ENCODE results near the gene PEX19. TPM values are rescaled to one million over a fixed set of nuclear protein-coding genes. Genes with fewer than 3 reads are reported as not detected.

The PEX19 gene
- polyA plus RNA-seq, 1 donor from 2014 or later, result 51.6 TPM

DNA sequence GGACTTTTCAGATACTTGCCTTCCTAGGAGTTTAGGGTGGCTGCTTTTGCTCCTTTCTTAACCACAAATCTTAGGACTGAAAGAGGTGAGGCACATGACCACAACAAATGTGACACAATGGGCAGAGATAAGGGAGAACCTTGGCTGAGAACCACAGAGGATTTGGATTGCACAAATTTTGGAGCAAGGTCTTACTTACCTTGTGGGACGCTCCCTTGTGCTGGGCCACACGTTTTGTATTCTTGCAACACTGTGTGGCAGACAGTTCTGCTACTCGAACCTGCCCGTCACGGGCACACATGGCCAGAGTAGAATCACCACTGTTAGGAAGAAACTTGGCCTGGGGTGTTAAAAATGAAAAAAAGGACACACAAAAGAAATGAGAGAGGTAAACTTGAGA, 46.5 kb downstream of the PEX19 start:
- Histone ChIP-seq H3K79me2 (replicated peaks; ENCODE audit: insufficient read depth, low read length) (peaks cover 9% of the 10 kb centered on the region), H3K36me3 (ENCODE audit: insufficient read depth, low read length) (peaks cover 11% of the 10 kb centered on the region), H3K4me3 (ENCODE audit: low read length) (no peak overlapping the region), H2AFZ (ENCODE audit: low read depth, low read length) (no peak overlapping the region), H4K20me1 (ENCODE audit: insufficient read depth) (no peaks in the 10 kb centered on the region), H3K9ac (ENCODE audit: low read length) (no peak overlapping the region), H3K9me2 (ENCODE audit: insufficient read depth, low read length) (no peaks in the 10 kb centered on the region), H3K4me2 (ENCODE audit: low read length) (no peak overlapping the region), H3K27ac (ENCODE audit: low read length) (no peak overlapping the region), H3K27me3 (ENCODE audit: insufficient read depth, low read depth, low read length) (no peaks in the 10 kb centered on the region), H3K9me3 (ENCODE audit: low read length) (no peaks in the 10 kb centered on the region), H3F3A (ENCODE audit: insufficient read depth, low read length, poor library complexity, severe bottlenecking) (no peaks in the 10 kb centered on the region)
- TF ChIP-seq EP300 (conservative IDR thresholded peaks at IDR 0.05; ENCODE audit: poor library complexity, severe bottlenecking), result no peak
- TF ChIP-seq, protein P1, sequence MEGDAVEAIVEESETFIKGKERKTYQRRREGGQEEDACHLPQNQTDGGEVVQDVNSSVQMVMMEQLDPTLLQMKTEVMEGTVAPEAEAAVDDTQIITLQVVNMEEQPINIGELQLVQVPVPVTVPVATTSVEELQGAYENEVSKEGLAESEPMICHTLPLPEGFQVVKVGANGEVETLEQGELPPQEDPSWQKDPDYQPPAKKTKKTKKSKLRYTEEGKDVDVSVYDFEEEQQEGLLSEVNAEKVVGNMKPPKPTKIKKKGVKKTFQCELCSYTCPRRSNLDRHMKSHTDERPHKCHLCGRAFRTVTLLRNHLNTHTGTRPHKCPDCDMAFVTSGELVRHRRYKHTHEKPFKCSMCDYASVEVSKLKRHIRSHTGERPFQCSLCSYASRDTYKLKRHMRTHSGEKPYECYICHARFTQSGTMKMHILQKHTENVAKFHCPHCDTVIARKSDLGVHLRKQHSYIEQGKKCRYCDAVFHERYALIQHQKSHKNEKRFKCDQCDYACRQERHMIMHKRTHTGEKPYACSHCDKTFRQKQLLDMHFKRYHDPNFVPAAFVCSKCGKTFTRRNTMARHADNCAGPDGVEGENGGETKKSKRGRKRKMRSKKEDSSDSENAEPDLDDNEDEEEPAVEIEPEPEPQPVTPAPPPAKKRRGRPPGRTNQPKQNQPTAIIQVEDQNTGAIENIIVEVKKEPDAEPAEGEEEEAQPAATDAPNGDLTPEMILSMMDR (IDR thresholded peaks at IDR 0.05; ENCODE audit: poor library complexity, severe bottlenecking), result no peak

DNA sequence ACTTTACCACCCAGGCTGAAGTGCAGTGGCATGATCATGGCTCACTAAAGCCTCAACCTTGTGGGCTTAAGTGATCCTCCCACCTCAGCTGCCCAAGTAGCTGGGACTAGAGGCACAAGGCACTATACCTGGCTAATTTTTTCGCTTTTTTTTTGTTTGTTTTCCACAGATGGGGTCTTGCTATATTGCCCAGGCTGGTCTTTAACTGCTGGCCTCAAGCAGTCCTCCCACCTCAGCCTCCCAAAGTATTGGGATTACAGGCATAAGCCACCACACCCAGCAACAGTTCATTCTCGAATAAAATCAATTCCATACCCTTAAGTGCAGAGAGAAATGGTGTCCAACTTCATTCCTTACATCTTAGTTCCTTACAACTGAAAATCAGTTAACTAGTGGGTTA, 47.4 kb downstream of the PEX19 start:
- Histone ChIP-seq H3K27me3 (ENCODE audit: insufficient read depth, low read depth, low read length) (no peaks in the 10 kb centered on the region), H3K9ac (ENCODE audit: low read length) (no peak overlapping the region), H2AFZ (ENCODE audit: low read depth, low read length) (no peak overlapping the region), H3K9me3 (ENCODE audit: low read length) (no peaks in the 10 kb centered on the region), H3K9me2 (ENCODE audit: insufficient read depth, low read length) (no peaks in the 10 kb centered on the region), H3K79me2 (replicated peaks; ENCODE audit: insufficient read depth, low read length) (peaks cover 5% of the 10 kb centered on the region), H3K27ac (ENCODE audit: low read length) (no peak overlapping the region), H3K36me3 (ENCODE audit: insufficient read depth, low read length) (peaks cover 11% of the 10 kb centered on the region), H3F3A (ENCODE audit: insufficient read depth, low read length, poor library complexity, severe bottlenecking) (no peaks in the 10 kb centered on the region), H3K4me3 (ENCODE audit: low read length) (no peak overlapping the region), H3K4me2 (ENCODE audit: low read length) (no peak overlapping the region), H4K20me1 (ENCODE audit: insufficient read depth) (no peaks in the 10 kb centered on the region)
- TF ChIP-seq EP300 (conservative IDR thresholded peaks at IDR 0.05; ENCODE audit: poor library complexity, severe bottlenecking) (no peak), POLR2AphosphoS5 (IDR thresholded peaks at IDR 0.05) (no peak)

DNA sequence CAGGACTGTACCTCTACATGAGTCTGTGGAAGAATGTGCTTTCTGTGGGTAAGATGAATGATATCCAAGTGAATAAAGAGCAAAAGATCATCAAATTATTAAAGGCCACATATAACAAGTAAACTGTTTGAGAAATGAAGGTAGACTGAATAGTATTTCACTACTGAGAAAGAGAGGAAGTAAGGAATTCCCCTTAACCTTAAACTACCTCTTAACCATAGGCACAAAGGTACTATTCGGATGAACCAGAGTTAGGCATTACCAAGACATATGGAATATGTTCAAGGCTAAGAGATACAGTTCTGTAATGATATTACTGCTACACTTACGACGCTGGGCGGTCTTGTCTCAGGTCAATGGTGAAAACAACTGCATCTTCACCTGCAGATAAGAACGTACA, 48.1 kb downstream of the PEX19 start:
- Histone ChIP-seq H3K36me3 (ENCODE audit: insufficient read depth, low read length) (peaks cover 11% of the 10 kb centered on the region), H3K4me3 (ENCODE audit: low read length) (no peak overlapping the region), H3K79me2 (replicated peaks; ENCODE audit: insufficient read depth, low read length) (no peaks in the 10 kb centered on the region), H3F3A (ENCODE audit: insufficient read depth, low read length, poor library complexity, severe bottlenecking) (no peaks in the 10 kb centered on the region), H3K9ac (ENCODE audit: low read length) (no peak overlapping the region), H3K27me3 (ENCODE audit: insufficient read depth, low read depth, low read length) (no peaks in the 10 kb centered on the region), H3K27ac (ENCODE audit: low read length) (no peak overlapping the region), H4K20me1 (ENCODE audit: insufficient read depth) (no peaks in the 10 kb centered on the region), H3K9me3 (ENCODE audit: low read length) (no peaks in the 10 kb centered on the region), H2AFZ (ENCODE audit: low read depth, low read length) (no peak overlapping the region), H3K9me2 (ENCODE audit: insufficient read depth, low read length) (no peaks in the 10 kb centered on the region), H3K4me2 (ENCODE audit: low read length) (no peak overlapping the region)
- TF ChIP-seq MXI1 (conservative IDR thresholded peaks at IDR 0.05; ENCODE audit: poor library complexity, severe bottlenecking) (no peak), SMC3 (conservative IDR thresholded peaks at IDR 0.05; ENCODE audit: poor library complexity) (no peak), RAD21 (conservative IDR thresholded peaks at IDR 0.05) (no peak), EP300 (conservative IDR thresholded peaks at IDR 0.05; ENCODE audit: poor library complexity, severe bottlenecking) (no peak), EZH2 (IDR thresholded peaks at IDR 0.05; ENCODE audit: borderline replicate concordance, insufficient read depth, low read length, poor library complexity, severe bottlenecking) (no peak), POLR2AphosphoS5 (IDR thresholded peaks at IDR 0.05) (no peak), TAF1 (IDR thresholded peaks at IDR 0.05; ENCODE audit: low read depth) (no peak)
- TF ChIP-seq, protein P2, sequence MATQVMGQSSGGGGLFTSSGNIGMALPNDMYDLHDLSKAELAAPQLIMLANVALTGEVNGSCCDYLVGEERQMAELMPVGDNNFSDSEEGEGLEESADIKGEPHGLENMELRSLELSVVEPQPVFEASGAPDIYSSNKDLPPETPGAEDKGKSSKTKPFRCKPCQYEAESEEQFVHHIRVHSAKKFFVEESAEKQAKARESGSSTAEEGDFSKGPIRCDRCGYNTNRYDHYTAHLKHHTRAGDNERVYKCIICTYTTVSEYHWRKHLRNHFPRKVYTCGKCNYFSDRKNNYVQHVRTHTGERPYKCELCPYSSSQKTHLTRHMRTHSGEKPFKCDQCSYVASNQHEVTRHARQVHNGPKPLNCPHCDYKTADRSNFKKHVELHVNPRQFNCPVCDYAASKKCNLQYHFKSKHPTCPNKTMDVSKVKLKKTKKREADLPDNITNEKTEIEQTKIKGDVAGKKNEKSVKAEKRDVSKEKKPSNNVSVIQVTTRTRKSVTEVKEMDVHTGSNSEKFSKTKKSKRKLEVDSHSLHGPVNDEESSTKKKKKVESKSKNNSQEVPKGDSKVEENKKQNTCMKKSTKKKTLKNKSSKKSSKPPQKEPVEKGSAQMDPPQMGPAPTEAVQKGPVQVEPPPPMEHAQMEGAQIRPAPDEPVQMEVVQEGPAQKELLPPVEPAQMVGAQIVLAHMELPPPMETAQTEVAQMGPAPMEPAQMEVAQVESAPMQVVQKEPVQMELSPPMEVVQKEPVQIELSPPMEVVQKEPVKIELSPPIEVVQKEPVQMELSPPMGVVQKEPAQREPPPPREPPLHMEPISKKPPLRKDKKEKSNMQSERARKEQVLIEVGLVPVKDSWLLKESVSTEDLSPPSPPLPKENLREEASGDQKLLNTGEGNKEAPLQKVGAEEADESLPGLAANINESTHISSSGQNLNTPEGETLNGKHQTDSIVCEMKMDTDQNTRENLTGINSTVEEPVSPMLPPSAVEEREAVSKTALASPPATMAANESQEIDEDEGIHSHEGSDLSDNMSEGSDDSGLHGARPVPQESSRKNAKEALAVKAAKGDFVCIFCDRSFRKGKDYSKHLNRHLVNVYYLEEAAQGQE (IDR thresholded peaks at IDR 0.05; ENCODE audit: borderline replicate concordance), result no peak
- TF ChIP-seq, protein P1 (IDR thresholded peaks at IDR 0.05; ENCODE audit: poor library complexity, severe bottlenecking), result no peak

All from neural cell (in vitro differentiated cells).